Measurements from ENCODE around the gene NADK2.

- no peak for TF ChIP-seq ZNF214 (tag by site-specific recombination; IDR thresholded peaks at IDR 0.05; ENCODE audit: borderline replicate concordance)
- TF ChIP-seq ZNF248 (tag by site-specific recombination; IDR thresholded peaks at IDR 0.05): no peak
- TF ChIP-seq CTCF (tag by site-specific recombination; IDR thresholded peaks at IDR 0.05): no peak
- no peak for TF ChIP-seq REST (tag by site-specific recombination; IDR thresholded peaks at IDR 0.05)
- TF ChIP-seq YY1 (tag by site-specific recombination; IDR thresholded peaks at IDR 0.05): no peak
Measured at GRCh38 chr5:36150676-36151433, 90.9 kb downstream of the NADK2 start.
